ENCODE measurements around the gene ELFN2.

ELFN2 gene

DNA sequence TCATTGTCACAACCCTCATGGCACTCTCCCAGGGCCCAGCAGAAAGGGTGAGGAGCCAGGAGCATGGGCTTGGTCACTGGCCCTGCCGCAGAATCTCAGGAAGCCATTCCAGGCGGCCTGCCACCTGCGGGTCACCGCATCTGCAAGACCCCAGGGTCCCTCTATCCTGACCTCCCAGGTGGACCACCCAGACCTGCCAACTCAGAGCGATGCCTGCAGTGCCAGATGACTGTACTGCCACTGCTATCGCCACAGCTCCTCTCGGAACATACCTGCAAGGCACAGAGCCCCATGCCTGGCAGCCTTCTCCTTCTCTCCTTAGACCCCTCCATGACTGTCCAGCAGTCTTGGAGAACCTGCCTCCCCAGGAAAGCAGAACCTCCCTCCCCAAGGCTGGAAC is 26.4 kb upstream of the ELFN2 start:
- DNase-seq, result no peak

GRCh38 chr22:37451218-37451617 is 23.9 kb upstream of the ELFN2 start:
- no peak for DNase-seq

DNA sequence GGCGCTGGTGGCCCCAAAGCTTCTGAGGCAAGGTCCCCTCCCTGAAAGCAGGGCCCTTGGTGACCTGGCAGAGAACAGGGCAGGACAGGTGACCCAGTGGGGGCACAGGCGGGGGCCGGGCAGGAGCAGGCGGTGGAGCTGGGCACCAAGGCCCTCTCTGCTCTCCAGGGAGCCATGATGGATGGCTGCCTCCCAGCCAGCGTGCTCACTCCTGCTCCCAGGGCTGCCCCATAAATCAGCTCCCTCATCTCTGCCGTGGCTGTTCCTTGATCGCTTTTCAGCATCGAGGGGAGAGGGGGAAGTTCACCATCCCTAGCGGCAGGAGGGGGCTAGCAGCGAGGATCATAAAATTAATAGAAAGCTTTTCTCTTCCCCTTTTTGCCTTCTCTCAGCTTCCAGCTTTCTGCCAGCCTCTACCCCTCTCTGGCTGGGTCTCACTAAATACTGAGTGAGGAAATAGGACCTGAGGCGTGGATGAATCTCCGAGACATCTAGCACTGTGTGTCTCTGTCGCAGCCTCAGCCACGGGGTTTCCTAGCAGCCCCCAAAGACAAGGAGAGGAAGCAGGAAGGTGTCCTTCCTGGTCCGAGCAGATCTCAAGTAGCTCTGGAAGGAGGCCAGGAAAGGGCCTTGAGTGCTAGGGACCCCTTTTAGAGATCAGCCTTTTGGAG is 22.2 kb upstream of the ELFN2 start:
- DNase-seq, result no peak

DNA sequence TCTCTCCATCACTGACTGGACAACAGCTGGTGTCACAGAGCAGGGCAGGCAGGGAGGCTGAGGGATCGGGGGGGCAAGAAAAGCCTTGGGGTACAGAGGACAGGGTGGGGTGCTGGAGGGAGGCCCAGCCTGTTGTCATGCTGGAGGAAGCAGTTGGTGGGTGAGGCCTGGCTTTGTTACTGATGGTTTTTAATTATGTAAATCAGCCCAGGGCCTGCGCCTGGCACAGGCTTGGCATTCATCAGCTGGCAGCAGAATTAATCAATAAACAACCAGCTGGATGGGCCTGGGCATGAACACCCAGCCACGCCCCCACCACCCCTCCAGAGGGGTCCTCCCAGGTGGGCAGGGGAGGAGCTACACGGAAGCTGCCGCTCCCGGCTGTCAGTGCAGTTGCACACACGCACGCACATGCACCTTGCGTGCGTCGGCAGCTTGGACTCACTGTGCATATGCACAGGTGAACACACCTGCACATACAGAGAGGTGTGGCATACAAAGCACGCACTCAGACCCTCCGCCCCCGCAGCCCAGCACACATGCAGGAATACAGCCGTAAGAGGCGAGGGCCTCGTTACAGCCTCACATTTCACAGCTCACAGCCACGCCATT is 21.3 kb upstream of the ELFN2 start:
- no peak for DNase-seq

- DNase-seq, result no peak
These were observed 18.2 kb upstream of the ELFN2 start for GRCh38 chr22:37445501-37445900.

- DNase-seq, result no peak
These were observed 16.7 kb upstream of the ELFN2 start for GRCh38 chr22:37443977-37444376.

GRCh38 chr22:37443086-37443485 is 15.8 kb upstream of the ELFN2 start:
- no peak for DNase-seq

GRCh38 chr22:37442537-37442936 is 15.3 kb upstream of the ELFN2 start:
- no peak for DNase-seq

GRCh38 chr22:37442135-37442534 is 14.9 kb upstream of the ELFN2 start:
- DNase-seq, result no peak

GRCh38 chr22:37440875-37441274 is 13.6 kb upstream of the ELFN2 start:
- no peak for DNase-seq

GRCh38 chr22:37439347-37439746 is 12.1 kb upstream of the ELFN2 start:
- DNase-seq, result no peak

DNA sequence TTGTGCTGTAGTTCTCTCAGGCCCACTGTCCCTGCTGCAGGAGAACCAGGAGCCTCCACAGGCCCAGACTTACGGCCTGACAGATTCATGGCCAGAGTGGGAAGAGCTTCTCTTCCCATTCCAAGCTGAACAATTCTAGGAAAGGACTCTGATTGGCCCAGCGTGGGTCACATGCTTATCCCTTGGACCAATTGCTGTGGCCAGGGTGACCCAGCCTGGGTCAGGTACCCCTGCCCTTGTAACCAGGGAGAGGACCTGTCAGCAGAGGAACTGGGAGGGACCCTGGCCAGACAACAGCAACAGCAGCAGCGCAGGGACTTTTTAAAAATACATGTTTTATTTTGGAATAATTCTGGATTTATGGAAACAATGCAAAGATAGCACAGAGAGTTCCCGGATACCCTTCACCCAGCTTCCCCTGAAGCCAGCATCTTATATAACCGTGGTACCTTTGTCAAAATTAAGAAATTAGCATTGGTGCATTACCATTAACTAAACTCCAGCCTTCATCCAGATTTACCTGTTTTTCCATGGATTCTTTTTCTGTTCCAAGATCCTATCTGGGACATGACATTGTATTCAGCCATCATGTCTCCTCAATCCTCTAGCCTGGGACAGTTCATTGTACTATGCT is 8.8 kb upstream of the ELFN2 start:
- DNase-seq, result no peak

GRCh38 chr22:37433786-37434185 is 6.5 kb upstream of the ELFN2 start:
- no peak for DNase-seq

DNA sequence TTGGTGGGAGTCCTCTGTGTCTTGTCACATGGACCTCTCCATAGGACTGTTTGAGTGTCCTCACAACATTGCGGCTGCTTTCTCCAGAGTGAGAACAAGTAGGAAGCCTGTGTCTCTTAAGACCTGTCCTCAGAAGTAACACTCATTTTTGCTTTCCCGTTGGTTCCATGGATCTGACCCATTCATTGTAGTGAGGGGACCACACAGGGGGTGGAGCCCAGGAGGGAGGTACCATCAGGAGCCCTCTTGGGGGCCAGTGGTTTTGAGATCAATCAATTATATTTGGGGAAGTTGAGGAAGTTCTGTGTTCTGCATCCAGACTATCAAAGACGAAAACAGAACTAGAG is 5.4 kb upstream of the ELFN2 start:
- DNase-seq, result no peak

GRCh38 chr22:37431801-37432707 is 4.8 kb upstream of the ELFN2 start:
- DNase-seq, result no peak

- no peak for DNase-seq
These were observed 4.1 kb upstream of the ELFN2 start for GRCh38 chr22:37431366-37431765.

GRCh38 chr22:37430941-37431340 is 3.7 kb upstream of the ELFN2 start:
- DNase-seq, result no peak

DNA sequence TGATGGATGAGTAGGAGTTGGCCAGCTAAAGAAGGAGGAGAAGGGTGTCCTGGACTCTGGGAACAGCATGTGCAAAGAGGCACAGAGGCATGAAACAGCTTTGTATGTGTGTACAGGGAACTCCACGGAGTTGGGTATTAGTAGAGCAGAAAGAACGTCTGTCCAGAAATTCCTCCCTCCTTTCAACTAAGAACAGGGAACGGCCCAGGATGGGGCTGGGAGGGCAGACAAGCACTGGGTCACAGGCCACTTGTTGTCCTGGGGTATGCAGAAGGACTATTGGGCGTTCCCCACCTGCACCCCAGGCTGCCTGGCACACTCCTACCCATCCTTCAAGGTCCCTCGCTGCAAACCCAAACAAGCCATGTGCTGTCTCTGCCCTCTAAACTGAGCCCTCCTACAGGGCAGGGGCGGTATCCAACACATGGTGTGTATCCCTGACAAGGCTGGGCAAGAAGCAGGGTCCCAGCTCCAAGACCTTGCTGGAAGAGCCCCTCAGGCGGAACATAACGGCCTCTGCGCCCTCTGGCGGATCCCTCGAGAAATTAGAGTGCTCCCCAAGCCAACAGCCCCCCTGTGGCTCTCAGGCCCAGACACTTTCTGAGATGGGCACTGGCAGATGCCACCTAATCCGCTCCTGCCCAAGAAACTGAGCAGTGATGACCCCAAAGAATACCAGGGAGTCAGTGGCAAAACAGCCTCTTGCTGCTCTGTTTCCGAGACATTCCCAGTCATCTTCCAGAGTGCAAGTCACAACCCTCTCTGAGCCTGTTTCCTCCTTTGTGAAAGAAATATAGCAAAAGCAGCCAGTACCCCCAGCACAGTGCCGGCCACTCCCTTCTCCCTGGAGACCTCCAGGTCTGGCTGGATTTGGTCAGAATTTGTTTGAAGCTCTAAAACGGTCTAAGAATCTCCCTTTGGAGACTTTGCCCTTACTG is 1.6 kb upstream of the ELFN2 start:
- DNase-seq, result peak; percentile 60

DNA sequence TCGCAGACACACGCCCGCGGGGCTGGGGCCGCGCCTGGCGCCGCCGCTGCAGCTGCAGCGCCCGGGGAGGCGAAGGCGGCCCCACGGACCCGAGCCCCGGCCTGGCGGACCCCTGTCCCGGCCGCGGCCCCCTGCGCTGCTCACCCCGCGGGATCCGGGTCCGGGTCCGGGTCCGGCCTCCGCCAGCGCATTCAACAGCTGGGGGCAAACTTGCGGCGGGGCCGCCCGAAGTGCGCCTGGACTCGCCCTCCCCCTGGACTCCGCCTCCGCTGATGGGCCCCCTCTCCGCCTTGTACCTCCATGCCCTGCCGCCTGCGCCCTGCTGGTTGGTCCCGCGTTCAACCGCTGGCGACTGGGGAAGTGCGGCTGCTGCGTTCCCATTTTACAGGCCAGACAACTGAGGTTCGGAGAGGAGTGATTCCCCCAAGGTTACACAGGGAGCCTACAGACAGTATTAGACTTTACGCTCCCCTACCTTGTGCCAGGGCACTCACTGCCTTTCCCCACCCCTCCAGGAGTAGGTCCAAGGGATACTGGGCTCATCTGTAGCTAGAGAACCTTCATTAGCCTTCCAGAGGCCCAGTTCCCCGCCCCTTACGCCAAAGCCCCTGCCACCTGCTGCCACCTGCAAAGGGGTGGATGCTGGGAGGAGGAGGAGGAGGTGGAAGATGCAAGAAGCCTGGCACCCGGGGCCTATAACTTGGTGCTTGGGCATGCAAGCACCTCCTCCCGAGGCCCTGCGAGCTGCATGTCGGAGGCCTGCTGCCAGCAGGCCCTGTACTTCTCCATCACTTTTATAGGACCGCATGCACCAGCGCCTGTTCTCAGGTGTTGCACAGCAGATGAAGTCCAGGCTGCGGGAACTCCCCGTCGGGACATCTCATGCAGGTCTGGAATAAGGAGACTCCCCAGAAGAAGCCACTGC is 694 bp upstream of the ELFN2 start:
- no peak for DNase-seq

DNA sequence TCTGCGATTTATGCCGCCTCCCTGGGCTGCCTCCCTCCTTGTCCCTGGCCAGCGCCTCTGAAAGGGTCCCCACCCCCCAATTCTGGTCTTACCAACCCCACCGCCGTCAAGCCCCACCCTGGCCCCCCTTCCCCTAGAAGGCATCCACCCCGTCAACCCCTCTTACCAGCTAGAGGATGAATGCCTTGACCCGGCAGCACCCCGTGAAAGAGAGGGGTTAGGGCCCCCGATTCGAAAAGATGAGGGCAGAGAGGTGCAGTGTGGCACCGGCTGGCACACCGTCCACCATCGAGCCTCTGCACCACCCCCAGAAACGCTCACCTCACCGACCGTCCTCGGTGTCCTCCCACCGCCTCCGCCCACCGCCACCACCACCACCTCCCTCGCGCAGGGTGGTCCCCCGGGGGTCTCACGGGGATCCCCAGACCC is 559 bp downstream of the ELFN2 start:
- no peak for DNase-seq

Measured in activated gamma-delta T cell treated with Interleukin-2 at 50 U/mL for 16 hours (primary cell).